HG03159 (cell line): ENCODE results near the gene UVSSA.

Source experiments
- ATAC-seq: cut with Tn5 transposase; IDR thresholded peaks from one replicate; pipeline ENCODE4 v1.9.1; 2021; ENCODE audit warnings: mild to moderate bottlenecking, moderate library complexity; ENCODE audit not compliant: unreplicated experiment

The UVSSA gene

DNA sequence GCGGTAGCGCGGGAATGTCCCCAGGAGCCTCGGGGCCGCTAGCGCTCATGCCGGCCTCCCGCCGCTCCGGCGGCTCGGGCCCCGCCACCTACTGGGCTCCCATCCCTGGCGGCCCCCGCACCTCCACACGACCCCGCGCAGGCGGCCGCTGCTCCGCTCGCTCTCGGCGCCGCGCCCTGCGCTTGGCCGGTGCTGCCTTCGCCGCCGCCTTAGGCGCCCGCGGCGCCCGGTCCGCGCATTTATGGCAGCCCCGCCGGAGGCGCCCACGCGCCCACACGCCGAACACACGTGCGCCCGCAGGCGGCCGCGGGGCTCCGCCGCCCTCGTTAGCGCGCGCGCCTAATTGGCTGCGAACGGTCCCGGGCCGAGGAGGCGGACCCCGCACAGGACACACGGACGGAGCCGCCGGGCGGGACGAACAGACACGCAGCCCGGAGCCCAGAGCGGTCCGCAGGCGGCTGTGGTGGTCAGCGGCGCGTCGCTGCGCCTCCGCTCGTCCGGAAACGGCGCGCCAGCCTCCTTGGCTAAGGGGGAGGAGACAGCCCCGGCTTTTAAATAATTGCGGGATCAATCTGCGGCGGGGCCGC is 59.5 kb downstream of the UVSSA start, which contains the start of gene NKX1-1:
Gene NKX1-1, minus strand, starts transcription at position 49 of the 587 bp plus-strand sequence. Its CDS starts 0 bp downstream, at position 49.
- no peak for ATAC-seq

GRCh38 chr4:1406981-1407656 is 60.1 kb downstream of the UVSSA start:
- no peak for ATAC-seq

- ATAC-seq = no peak
Measured at GRCh38 chr4:1407657-1408333, 60.8 kb downstream of the UVSSA start.

- ATAC-seq = no peak
Measured at GRCh38 chr4:1408418-1408817, 61.4 kb downstream of the UVSSA start.

DNA sequence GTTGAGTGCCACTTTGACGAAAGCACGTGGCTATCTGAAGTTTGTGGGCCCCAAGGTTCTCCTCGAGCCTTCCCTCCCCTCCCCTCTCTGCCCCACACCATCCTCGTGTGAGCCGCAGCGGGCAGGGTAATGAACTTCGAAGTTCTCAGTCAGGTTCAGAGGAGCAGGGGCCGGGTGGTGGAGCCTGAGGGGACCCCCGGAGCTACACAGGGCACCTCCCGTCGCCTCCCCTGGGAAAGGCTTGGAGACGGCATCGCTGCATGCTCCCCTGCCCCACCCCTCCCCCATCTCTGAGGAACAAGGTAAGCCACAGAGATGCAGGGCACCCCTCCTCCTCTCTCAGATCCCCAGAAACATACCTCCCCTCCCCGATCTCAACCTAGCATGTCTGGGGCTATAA is 62.1 kb downstream of the UVSSA start:
- ATAC-seq = no peak

- ATAC-seq = no peak
Measured at GRCh38 chr4:1409491-1410425, 62.8 kb downstream of the UVSSA start.

DNA sequence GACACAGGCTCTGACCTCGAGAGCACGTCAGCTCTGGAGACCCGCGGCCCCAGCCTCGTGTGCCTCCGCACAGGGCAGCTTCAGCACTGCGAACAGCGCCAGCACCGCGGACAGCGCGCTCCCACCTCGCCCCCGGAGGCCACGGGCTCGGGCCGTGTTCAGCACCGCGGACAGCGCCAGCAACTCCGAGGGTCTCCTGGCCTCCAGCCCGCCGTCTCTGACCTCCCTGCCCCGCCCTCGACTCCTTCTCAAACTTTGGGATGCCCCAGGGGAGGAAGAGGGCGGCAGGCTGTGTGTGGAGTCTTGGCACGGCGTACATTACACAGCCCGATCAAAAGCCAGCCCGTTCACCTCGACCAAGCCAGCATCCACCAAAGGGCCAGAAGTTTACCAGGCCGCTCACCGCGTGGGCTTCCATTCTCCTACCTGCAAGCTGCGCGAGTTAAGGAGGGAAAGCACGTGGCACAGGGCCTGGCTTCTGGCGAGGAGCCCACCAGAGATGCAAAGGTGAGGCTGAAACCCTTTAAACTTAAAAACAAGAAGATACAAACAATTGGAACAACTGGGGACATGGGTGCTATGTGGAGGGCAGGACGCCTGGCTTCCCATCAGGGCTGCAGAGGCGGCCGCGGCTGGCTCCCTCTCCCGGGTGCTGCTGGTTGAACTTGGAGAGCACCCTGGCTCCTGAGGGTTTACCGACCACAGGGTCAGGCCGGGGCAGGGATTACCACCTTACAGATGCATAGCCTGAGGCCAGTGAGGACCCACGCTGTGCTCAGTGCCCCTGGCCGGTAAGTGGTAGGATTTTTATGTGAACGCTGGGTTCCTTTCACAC is 63.7 kb downstream of the UVSSA start:
- no peak for ATAC-seq

DNA sequence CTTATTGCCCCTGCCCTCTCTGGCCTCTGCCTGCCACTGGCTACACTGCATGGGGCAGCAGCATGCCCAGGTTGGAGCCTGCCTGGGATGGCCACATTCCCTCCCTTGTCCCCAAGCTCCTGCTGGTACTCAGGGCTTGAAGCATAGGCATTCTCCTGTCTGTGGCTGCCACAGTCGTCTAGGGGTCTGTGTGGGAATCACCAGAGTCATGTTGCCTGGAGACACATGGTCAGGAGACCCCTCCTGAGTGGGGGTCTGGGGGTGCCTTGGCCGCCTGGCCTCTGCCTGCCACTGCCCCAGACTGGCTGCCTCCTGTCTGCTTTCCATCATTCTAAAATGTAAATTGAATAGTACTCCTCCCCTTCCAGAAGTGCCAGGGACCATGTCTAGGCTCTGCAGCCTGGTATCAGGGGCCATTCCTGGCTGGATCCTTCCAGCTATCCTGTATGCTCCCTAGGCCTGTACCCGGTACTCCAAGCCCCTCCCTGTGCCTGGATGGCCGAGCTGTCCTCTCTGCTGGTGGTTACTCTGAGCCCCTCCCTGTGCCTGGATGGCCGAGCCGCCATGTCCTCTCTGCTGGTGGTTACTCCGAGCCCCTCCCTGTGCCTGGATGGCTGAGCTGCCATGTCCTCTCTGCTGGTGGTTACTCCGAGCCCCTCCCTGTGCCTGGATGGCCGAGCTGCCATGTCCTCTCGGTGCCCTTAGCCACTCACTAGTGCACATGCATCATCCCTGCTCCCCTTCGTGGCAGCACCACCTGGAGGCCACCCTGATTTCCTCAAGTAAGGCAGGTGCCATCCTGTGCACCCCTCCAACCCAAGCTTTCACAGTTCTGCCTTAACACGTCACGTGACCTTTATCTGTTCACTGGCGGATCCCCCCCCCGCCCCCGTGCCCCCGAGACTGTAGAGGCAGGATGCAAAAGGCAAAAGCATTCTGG is 64.7 kb downstream of the UVSSA start:
- no peak for ATAC-seq

DNA sequence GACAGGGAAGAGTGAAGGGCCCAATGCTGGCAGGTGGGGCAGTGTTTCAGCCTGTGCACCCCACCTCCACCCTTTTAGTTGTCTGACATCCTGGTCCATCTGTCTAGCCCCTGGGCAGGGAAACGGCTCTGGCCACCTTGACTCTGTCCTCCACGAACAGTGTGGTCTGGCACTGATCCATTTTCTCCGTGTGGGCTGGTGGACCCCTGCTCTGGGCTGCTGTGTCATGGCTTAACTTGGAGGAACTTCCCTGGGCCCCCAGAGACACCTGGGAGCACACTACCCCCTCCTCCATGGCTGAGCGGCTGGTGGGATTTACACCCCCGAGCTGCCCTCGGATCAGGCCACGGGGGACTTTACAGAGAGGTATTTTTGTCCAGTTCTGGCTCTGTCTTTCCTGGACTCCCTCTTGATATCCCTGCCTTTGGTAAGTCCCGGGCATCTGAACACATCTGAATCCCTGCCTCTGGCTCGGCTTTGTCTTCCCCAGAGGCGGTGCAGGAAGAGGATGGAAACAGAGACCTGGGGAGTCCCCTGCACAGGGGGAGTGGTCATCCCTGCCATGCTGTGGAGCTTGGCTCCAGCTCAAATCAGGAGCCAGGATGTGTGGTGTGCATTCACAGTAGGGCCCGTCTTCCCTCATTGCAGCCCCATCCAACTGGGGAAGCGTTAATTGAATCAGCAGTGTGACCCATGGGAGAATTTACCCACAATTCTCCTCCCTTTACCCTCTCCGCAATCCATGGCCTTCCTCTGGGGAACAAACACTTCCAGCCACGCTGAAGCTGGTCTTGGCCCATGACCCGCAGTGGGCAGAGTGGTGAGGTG is 65.6 kb downstream of the UVSSA start:
- no peak for ATAC-seq

DNA sequence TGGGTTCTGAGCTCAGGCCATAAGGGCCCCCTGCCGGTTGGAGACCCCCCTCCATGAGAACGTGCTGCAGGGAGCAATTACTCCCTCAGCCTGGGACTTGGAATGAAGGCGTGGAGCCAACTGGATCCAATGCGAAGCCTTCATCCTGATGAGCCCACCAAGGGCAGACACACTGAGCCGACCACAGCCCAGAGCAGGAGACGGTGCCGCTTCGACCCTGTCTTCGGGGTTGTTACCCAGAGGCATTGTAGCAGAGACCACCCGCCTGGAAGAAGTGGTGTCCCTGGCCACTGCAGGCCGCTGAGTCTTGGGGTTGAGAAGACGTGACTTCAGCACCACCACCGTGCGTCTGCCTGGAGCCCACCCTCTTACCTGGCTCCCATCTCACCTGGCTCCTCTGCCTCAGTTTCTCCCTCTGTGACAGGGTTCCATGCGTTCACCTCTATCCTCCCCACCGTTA is 66.2 kb downstream of the UVSSA start:
- ATAC-seq = no peak

GRCh38 chr4:1413687-1414479 is 66.9 kb downstream of the UVSSA start:
- no peak for ATAC-seq

DNA sequence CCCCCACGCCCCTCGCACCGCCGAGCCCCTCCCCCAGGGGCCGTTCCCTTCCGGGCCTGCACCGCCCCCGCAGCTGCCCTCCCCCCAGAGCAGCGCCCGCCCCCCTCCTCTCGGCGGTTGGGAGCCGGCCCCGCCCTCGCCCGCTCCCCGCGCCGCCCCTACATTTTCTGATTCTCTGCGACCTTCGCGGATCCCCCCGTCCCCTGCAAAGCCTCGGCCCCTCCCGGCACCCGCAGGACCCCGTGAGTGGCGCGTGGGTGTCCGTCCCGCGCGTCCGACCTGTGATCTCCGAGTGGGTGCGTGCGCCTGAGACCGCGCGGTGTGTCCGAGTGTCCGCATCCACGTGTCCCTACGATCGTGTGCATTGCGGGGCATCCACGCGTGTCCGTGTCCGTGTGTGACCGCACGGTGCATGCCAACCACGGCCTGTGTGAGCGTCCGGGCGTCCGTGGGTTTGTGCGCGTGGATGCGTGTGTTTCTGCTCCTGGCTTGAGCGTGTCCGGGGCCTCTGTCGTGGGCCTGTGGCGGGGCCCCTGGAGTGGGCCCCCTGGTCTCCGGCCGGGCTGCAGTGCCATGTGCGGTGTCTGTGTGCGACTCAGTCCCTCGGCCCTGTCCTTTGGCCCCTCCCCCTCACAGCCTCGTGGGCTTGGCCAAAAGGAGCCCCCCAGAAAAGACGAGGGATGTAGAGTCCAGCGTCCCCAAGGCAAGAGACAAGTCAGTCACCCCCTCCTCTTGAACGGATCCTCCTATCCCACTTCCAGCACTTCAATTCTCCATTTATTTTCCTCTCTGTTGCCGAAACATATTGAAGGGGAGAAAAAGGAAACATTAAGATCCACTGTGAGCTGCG is 68.0 kb downstream of the UVSSA start:
- ATAC-seq = no peak

DNA sequence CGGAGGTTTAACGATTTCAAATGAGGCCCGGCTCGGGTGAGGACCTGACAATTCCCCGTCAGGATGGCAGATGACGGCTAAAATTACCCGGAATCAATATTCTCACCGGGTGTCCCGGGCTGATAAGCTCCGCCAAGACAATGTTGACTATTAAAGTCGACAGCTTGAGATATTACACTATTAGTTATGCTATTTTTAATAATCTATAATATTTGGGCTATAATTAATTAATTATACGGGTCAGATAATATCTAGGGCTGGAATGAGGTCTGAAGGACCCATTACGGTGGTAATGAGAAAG is 68.6 kb downstream of the UVSSA start:
- no peak for ATAC-seq

GRCh38 chr4:1416051-1416947 is 69.3 kb downstream of the UVSSA start:
- ATAC-seq = no peak

DNA sequence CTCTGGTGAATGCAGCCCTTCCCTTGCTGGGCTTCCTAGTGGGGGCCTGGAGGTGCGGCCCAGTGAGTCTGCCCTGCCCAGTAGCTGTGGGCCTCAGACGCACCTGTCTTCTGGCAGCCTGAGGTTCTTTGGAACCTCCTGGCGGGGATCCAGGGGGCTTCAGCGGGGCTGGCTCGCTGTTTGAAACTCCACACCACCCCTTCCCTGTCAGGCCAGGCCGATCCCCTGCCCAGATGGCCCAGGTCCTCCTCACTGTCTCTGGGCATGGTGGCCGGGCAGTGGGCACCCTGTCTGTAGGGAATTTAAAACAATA is 69.9 kb downstream of the UVSSA start:
- ATAC-seq = no peak
